Measurements from ENCODE around the gene ATM. TPM values are rescaled to one million over a fixed set of nuclear protein-coding genes. Genes with fewer than 3 reads are reported as not detected.

Gene ATM
- total and polyA plus RNA-seq, 2 donors (not counting 3 experiments of a cell fraction or from before 2014, with no cell fraction given) = 11.8 to 49.7 TPM

DNA sequence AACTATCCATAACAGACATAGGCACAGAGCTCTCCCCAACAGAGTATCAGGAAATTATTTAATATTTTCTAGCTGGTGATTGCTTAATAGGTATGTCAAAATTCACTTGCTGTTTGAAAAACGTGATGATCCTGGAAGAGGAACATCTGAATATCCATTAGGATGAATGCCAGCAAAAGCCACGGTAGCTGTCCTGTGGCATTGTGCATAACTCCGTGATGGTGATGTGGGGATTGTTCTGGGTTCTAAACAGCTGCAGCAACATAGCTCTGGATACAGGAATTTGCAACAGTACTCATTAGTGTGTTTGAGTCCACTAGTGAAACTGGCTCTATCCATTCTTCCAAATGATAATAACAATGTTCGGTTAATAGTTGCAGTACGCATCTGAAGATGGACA is 165.7 kb downstream of the ATM start:
- H4K20me1 ChIP-seq (replicated peaks; ENCODE audit: control insufficient read depth, extremely low read depth, insufficient read depth, low read length) = no peaks in the 10 kb centered on the region
- intact Hi-C loops (cut with micrococcal nuclease) = no loop called here
- ChIA-PET POLR2A (no interaction called here), CTCF (interaction anchor here (1.0 kb wide), 1 partner anchor 260 kb away, joined by 3 read pairs; no protein-coding TSS in a partner anchor)
- H3K27me3 ChIP-seq (ENCODE audit: control insufficient read depth in 2 of 2, insufficient read depth in 2 of 2, low read length in 2 of 2) = no peaks in the 10 kb centered on the region
- H3K9ac ChIP-seq (replicated peaks; ENCODE audit: extremely low read depth, insufficient read depth, low read length) = no peak overlapping the region
- no peak for DNase-seq (ENCODE audit: low read depth, low spot score)
- no peaks in the 10 kb centered on the region for H3K9me3 ChIP-seq (replicated peaks; ENCODE audit: control insufficient read depth, insufficient read depth, low read length)
- no peaks in the 10 kb centered on the region for H3K9me1 ChIP-seq (replicated peaks; ENCODE audit: control insufficient read depth, extremely low read depth, insufficient read depth, low read length)
- H3K27ac ChIP-seq (ENCODE audit: insufficient read depth, low read depth, low read length) = no peak overlapping the region
- no peak for TF ChIP-seq MYC (IDR thresholded peaks at IDR 0.05; ENCODE audit: low read depth, low read length)
- FAIRE-seq = no peak
- no peaks in the 10 kb centered on the region for H3K4me1 ChIP-seq (ENCODE audit: control insufficient read depth, extremely low read depth, insufficient read depth, low read length)
- no peaks in the 10 kb centered on the region for H3K79me2 ChIP-seq (ENCODE audit: control insufficient read depth, insufficient read depth, low read length)
- H2AFZ ChIP-seq (ENCODE audit: low read depth, low read length) = no peak overlapping the region
- dilution Hi-C loops (cut with MboI; ENCODE audit: extremely low pct_ligation_motif_present, low sequenced_read_pairs) = no loop called here
- no peak overlapping the region for H3K4me3 ChIP-seq (replicated peaks in 1 of 3; ENCODE audit: insufficient read depth in 1 of 3, low read depth in 1 of 3, low read length in 3 of 3)
- H3K36me3 ChIP-seq (ENCODE audit: control insufficient read depth in 2 of 2, extremely low read depth in 1 of 2, insufficient read depth in 2 of 2, low read length in 2 of 2) = no peaks in the 10 kb centered on the region
- no TSS peak for BruUV-seq (replicated peaks)
- no peak overlapping the region for H3K4me2 ChIP-seq (ENCODE audit: insufficient read depth, low read length)

DNA sequence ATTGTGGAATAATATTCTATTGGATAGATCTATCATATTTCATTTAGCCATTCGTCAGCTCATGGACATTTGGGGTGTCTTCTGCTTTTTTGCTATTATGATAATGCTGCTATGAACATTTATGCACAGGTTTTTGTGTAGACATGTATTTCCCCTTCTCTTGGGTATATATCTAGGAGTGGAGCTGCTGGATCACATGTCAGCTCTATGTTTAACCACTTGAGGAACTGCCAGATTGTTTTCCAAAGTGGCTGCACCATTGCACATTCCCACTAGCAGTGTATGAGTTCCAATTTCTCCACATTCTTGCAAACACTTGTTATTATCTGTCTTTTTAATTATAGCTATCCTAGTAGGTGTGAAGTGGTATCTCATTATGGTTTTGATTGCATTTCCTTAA is 169.5 kb downstream of the ATM start:
- Histone ChIP-seq H3K4me2 (ENCODE audit: insufficient read depth, low read length) (no peak overlapping the region), H3K9me1 (replicated peaks; ENCODE audit: control insufficient read depth, extremely low read depth, insufficient read depth, low read length) (no peaks in the 10 kb centered on the region), H4K20me1 (replicated peaks; ENCODE audit: control insufficient read depth, extremely low read depth, insufficient read depth, low read length) (no peaks in the 10 kb centered on the region), H3K9ac (replicated peaks; ENCODE audit: extremely low read depth, insufficient read depth, low read length) (no peak overlapping the region), H2AFZ (ENCODE audit: low read depth, low read length) (no peak overlapping the region), H3K27me3 (ENCODE audit: control insufficient read depth in 2 of 2, insufficient read depth in 2 of 2, low read length in 2 of 2) (no peaks in the 10 kb centered on the region), H3K79me2 (ENCODE audit: control insufficient read depth, insufficient read depth, low read length) (no peaks in the 10 kb centered on the region), H3K4me3 (replicated peaks in 1 of 3; ENCODE audit: insufficient read depth in 1 of 3, low read depth in 1 of 3, low read length in 3 of 3) (no peak overlapping the region), H3K4me1 (ENCODE audit: control insufficient read depth, extremely low read depth, insufficient read depth, low read length) (no peaks in the 10 kb centered on the region), H3K27ac (ENCODE audit: insufficient read depth, low read depth, low read length) (no peak overlapping the region), H3K36me3 (ENCODE audit: control insufficient read depth in 2 of 2, extremely low read depth in 1 of 2, insufficient read depth in 2 of 2, low read length in 2 of 2) (no peaks in the 10 kb centered on the region), H3K9me3 (replicated peaks; ENCODE audit: control insufficient read depth, insufficient read depth, low read length) (no peaks in the 10 kb centered on the region)
- DNase-seq (ENCODE audit: low read depth, low spot score) = no peak
- FAIRE-seq = no peak
- dilution Hi-C loops (cut with MboI; ENCODE audit: extremely low pct_ligation_motif_present, low sequenced_read_pairs) (no loop called here), intact Hi-C loops (cut with micrococcal nuclease) (no loop called here)
- ChIA-PET POLR2A (no interaction called here), CTCF (no interaction called here)
- TF ChIP-seq POLR2A (IDR thresholded peaks at IDR 0.05; ENCODE audit: low read depth, low read length) (no peak), MYC (IDR thresholded peaks at IDR 0.05; ENCODE audit: low read depth, low read length) (no peak), JUN (IDR thresholded peaks at IDR 0.05; ENCODE audit: borderline replicate concordance, insufficient read depth, insufficient read length, low read depth) (no peak), POLR2AphosphoS5 (IDR thresholded peaks at IDR 0.05; ENCODE audit: insufficient read depth, low read depth, low read length) (no peak), EZH2 (IDR thresholded peaks at IDR 0.05; ENCODE audit: borderline replicate concordance, low read depth, low read length, severe bottlenecking) (no peak)
- TF ChIP-seq, protein P1, sequence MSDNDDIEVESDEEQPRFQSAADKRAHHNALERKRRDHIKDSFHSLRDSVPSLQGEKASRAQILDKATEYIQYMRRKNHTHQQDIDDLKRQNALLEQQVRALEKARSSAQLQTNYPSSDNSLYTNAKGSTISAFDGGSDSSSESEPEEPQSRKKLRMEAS (IDR thresholded peaks at IDR 0.05; ENCODE audit: insufficient read depth, insufficient read length) = no peak
- no TSS peak for BruUV-seq (replicated peaks)
